Measurements from ENCODE around the gene NDRG4. TPM values are rescaled to one million over a fixed set of nuclear protein-coding genes. Genes with fewer than 3 reads are reported as not detected.

The NDRG4 gene
- total and polyA plus RNA-seq, 2 of the 13 experiments (the other 11 are each of a cell fraction or from before 2014, with no cell fraction given), result 1.7 to 2.7 TPM

GRCh38 chr16:58515125-58515870 is 15.4 kb downstream of the NDRG4 start, which contains the start of gene SETD6 (continued):
- no peak for TF ChIP-seq HOXA7 (CRISPR knock-in tag; IDR thresholded peaks at IDR 0.05)
- peak; percentile 58 for TF ChIP-seq CREM (IDR thresholded peaks at IDR 0.05)
- no peak for TF ChIP-seq CREM (CRISPR knock-in tag; IDR thresholded peaks at IDR 0.05)
- no peak for TF ChIP-seq ZNF234 (CRISPR knock-in tag; conservative IDR thresholded peaks at IDR 0.05)
- TF ChIP-seq SALL2 (CRISPR knock-in tag; IDR thresholded peaks at IDR 0.05), result peak; percentile 82
- peak; percentile 97 for TF ChIP-seq ZNF451 (CRISPR knock-in tag; IDR thresholded peaks at IDR 0.05)
- TF ChIP-seq ZBTB26 (CRISPR knock-in tag; IDR thresholded peaks at IDR 0.05; ENCODE audit: borderline replicate concordance), result peak; percentile 74; the same call in 1 of the 2 replicates
- TF ChIP-seq GATAD1 (CRISPR knock-in tag; IDR thresholded peaks at IDR 0.05), result peak; percentile 92
- peak; percentile 99 for TF ChIP-seq ZNF704 (CRISPR knock-in tag; IDR thresholded peaks at IDR 0.05; ENCODE audit: borderline replicate concordance)
- no peak; the same call in 1 of the 2 replicates for TF ChIP-seq E2F5 (CRISPR knock-in tag; conservative IDR thresholded peaks at IDR 0.05)
- TF ChIP-seq MZF1 (CRISPR knock-in tag; IDR thresholded peaks at IDR 0.05; ENCODE audit: borderline replicate concordance), result 0 out of 2 replicates have a peak, but pooled peaks have one; percentile 90
- peak; percentile 25; the same call in 1 of the 2 replicates for TF ChIP-seq ATF2 (CRISPR knock-in tag; IDR thresholded peaks at IDR 0.05)
- peak; percentile 96 for TF ChIP-seq NR0B2 (CRISPR knock-in tag; IDR thresholded peaks at IDR 0.05)
- peak; percentile 92; the same call in 1 of the 2 replicates for TF ChIP-seq ZFP82 (CRISPR knock-in tag; IDR thresholded peaks at IDR 0.05; ENCODE audit: borderline replicate concordance)
- 0 out of 2 replicates have a peak, but pooled peaks have one; percentile 77 for TF ChIP-seq MAF1 (CRISPR knock-in tag; IDR thresholded peaks at IDR 0.05; ENCODE audit: borderline replicate concordance)
- TF ChIP-seq BCL3 (CRISPR knock-in tag; IDR thresholded peaks at IDR 0.05), result peak; percentile 98; the same call in 1 of the 2 replicates
- TF ChIP-seq GLI4 (CRISPR knock-in tag; IDR thresholded peaks at IDR 0.05; ENCODE audit: borderline replicate concordance), result peak; percentile 90; the same call in 1 of the 2 replicates
- no peak; the same call in 1 of the 2 replicates for TF ChIP-seq MAFG (CRISPR knock-in tag; IDR thresholded peaks at IDR 0.05)
- no peak for TF ChIP-seq SRF (IDR thresholded peaks at IDR 0.05; ENCODE audit: low read depth, low read length)
- TF ChIP-seq ZNF225 (CRISPR knock-in tag; IDR thresholded peaks at IDR 0.05), result peak; percentile 94
